Panc1 (cell line): ENCODE measurements around the gene NHEJ1. TPM values are rescaled to one million over a fixed set of nuclear protein-coding genes. Genes with fewer than 3 reads are reported as not detected.

Experiments
- ATAC-seq: fragments of 200-7000 bp; cut with Tn5 transposase; 2 replicates; pipeline ENCODE4 v1.9.1; 2020; ENCODE audit warnings: mild to moderate bottlenecking, moderate library complexity
- BruUV-seq: library from RNA; stranded (reverse); fragments of 400-500 nt; replicated peaks from 2 replicates; lab custom pipeline; 2021; lab: Mats Ljungman, UMichigan
- CTCF ChIA-PET: fragments of 300-600 bp; sonication (Branson Sonifier 250); formaldehyde crosslinking; loops from one replicate; lab custom pipeline; 2022; ENCODE audit warnings: antibody characterized with exemption; lab: Charles Lee
- POLR2A ChIA-PET: fragments of 300-600 bp; sonication (Branson Sonifier 250); formaldehyde crosslinking; loops from one replicate; lab custom pipeline; 2022; ENCODE audit warnings: antibody characterized with exemption; lab: Charles Lee
- DNase-seq: peaks from one replicate; pipeline ENCODE4 v3.0.0-alpha.2; 2010; ENCODE audit warnings: low read depth, low spot score
- H3K27ac ChIP-seq: 2 replicates; pipeline ENCODE4 v1.5.1; 2011; ENCODE audit warnings: mild to moderate bottlenecking, low read length, inconsistent platforms
- H3K27me3 ChIP-seq: fragments of 200-500 bp; sonication (Bioruptor generic); 2 replicates; pipeline ENCODE4 v1.6.0; 2014; ENCODE audit warnings: low read length, inconsistent platforms; ENCODE audit not compliant: control insufficient read depth, insufficient read depth
- H3K36me3 ChIP-seq: fragments of 200-500 bp; sonication (Bioruptor generic); 2 replicates; pipeline ENCODE4 v1.5.1; 2014; ENCODE audit warnings: inconsistent platforms, mild to moderate bottlenecking, low read length, moderate library complexity; ENCODE audit not compliant: control insufficient read depth, insufficient read depth
- H3K4me1 ChIP-seq: 2 replicates; pipeline ENCODE4 v1.5.1; 2011; ENCODE audit warnings: inconsistent platforms, mild to moderate bottlenecking, low read length, moderate library complexity; ENCODE audit not compliant: control insufficient read depth, insufficient read depth
- H3K4me3 ChIP-seq, 2 experiments: 2 replicates each; pipeline ENCODE4 v1.5.1; 2011 to 2012; ENCODE audit warnings: low read depth in 2 of 2, low read length in 2 of 2, mild to moderate bottlenecking in 2 of 2, inconsistent platforms in 1 of 2, moderate library complexity in 1 of 2
- H3K9me3 ChIP-seq: fragments of 200-500 bp; sonication (Bioruptor generic); 2 replicates; pipeline ENCODE4 v1.5.1; 2014; ENCODE audit warnings: low read depth, mild to moderate bottlenecking, inconsistent platforms, low read length, moderate library complexity; ENCODE audit not compliant: control insufficient read depth, insufficient read depth
- CTCF ChIP-seq: fragments of 450-650 bp; IDR thresholded peaks from 2 replicates; pipeline ENCODE4 v1.5.1; 2017; ENCODE audit warnings: mild to moderate bottlenecking
- POLR2AphosphoS5 ChIP-seq: IDR thresholded peaks from 2 replicates; pipeline ENCODE4 v1.6.1; 2012; ENCODE audit warnings: mild to moderate bottlenecking, low read depth, low read length, moderate library complexity
- SIN3A ChIP-seq: IDR thresholded peaks from 2 replicates; pipeline ENCODE4 v1.6.1; 2012; ENCODE audit warnings: low read depth, mild to moderate bottlenecking, low read length, moderate library complexity, borderline replicate concordance; ENCODE audit not compliant: insufficient read depth
- TCF7L2 ChIP-seq: IDR thresholded peaks from 2 replicates; pipeline ENCODE4 v1.6.1; 2011; ENCODE audit warnings: mild to moderate bottlenecking, low read depth, low read length, inconsistent platforms
- in situ Hi-C: cut with HindIII; loops from 2 replicates; pipeline ENCODE4 v1.10.0; 2016; ENCODE audit warnings: low sequenced_read_pairs, low pct_unique_long_range_greater_than_20kb
- intact Hi-C: fragments of 100-400 bp; cut with micrococcal nuclease; formaldehyde crosslinking; loops from one replicate; pipeline ENCODE4 v1.10.0; 2022; ENCODE audit not compliant: unreplicated experiment
- total RNA-seq: library from RNA; stranded (reverse); gene quantifications from one replicate; pipeline ENCODE4 v1.2.1, GENCODE V29; 2021; ENCODE audit not compliant: unreplicated experiment
- TF ChIP-seq, protein P1 (sequence below), 2 experiments: IDR thresholded peaks; 2 replicates each; pipeline ENCODE4 v1.6.1; 2011 to 2012; ENCODE audit warnings: low read depth in 2 of 2, control low read depth in 1 of 2, low read length in 1 of 2, mild to moderate bottlenecking in 1 of 2, moderate library complexity in 1 of 2; ENCODE audit not compliant: insufficient read depth in 1 of 2

NHEJ1 gene
- total RNA-seq, 1 experiment from 2014 or later: 18.2 TPM

- no peak within 1 kb of the TSS for H3K4me3 ChIP-seq
- H3K36me3 ChIP-seq: no peaks in the 10 kb centered on the region; the same call in 1 of the 2 replicates
- H3K27ac ChIP-seq: no peak within 1 kb of the TSS
- BruUV-seq: no TSS peak
- in situ Hi-C loops (no loop called here), intact Hi-C loops (loop anchor here (10.0 kb wide), 1 partner anchor 45 kb away; the partner anchor contains the start of gene ABCB6)
- no peaks in the 10 kb centered on the region for H3K4me1 ChIP-seq
- DNase-seq: no peak
- CTCF ChIA-PET: interaction anchor here (0.6 to 0.7 kb wide), 2 partner anchors 28 to 254 kb away, joined by 4 to 9 read pairs; no protein-coding TSS in a partner anchor
- no peak for TF ChIP-seq CTCF
- TF ChIP-seq TCF7L2: no peak
- TF ChIP-seq POLR2AphosphoS5: no peak
- no peak for TF ChIP-seq SIN3A
- TF ChIP-seq, protein P1, sequence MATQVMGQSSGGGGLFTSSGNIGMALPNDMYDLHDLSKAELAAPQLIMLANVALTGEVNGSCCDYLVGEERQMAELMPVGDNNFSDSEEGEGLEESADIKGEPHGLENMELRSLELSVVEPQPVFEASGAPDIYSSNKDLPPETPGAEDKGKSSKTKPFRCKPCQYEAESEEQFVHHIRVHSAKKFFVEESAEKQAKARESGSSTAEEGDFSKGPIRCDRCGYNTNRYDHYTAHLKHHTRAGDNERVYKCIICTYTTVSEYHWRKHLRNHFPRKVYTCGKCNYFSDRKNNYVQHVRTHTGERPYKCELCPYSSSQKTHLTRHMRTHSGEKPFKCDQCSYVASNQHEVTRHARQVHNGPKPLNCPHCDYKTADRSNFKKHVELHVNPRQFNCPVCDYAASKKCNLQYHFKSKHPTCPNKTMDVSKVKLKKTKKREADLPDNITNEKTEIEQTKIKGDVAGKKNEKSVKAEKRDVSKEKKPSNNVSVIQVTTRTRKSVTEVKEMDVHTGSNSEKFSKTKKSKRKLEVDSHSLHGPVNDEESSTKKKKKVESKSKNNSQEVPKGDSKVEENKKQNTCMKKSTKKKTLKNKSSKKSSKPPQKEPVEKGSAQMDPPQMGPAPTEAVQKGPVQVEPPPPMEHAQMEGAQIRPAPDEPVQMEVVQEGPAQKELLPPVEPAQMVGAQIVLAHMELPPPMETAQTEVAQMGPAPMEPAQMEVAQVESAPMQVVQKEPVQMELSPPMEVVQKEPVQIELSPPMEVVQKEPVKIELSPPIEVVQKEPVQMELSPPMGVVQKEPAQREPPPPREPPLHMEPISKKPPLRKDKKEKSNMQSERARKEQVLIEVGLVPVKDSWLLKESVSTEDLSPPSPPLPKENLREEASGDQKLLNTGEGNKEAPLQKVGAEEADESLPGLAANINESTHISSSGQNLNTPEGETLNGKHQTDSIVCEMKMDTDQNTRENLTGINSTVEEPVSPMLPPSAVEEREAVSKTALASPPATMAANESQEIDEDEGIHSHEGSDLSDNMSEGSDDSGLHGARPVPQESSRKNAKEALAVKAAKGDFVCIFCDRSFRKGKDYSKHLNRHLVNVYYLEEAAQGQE (IDR thresholded peaks at IDR 0.05; ENCODE audit: insufficient read depth in 1 of 2, low read depth in 2 of 2, low read length in 1 of 2): no peak
- no peaks in the 10 kb centered on the region for H3K9me3 ChIP-seq
- H3K27me3 ChIP-seq: no peaks in the 10 kb centered on the region
- POLR2A ChIA-PET: interaction anchor here (0.5 to 0.7 kb wide), 3 partner anchors 31 to 503 kb away, joined by 3 to 5 read pairs (median 3); no protein-coding TSS in a partner anchor
- no peak for ATAC-seq
Measured at GRCh38 chr2:219169930-219170654, 9.5 kb upstream of the NHEJ1 start, which contains the start of gene SLC23A3. Gene SLC23A3, minus strand, starts transcription at chr2:219170029. Its CDS starts 45 bp downstream, at chr2:219169984.

DNA sequence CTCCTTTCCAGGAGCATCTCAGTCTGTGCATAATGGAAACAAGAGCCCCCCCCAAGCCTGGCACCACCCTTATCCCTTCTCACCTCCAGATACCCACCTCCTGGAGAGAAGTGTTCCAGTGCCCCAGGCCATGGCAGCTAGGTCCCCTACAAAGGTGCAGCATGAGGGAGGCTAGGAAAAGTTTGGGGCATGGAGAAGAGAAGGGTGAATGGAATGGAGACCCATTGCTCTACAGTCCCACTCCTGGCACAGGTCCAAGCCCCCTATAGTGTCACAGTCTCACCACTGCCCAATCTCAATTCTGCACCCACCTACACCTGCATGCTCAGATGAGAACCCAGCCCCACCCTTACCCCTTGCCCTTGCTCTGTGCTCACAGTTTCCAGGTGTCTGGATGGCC lies 8.3 kb upstream of the NHEJ1 start:
- TF ChIP-seq, protein P1 (IDR thresholded peaks at IDR 0.05; ENCODE audit: insufficient read depth in 1 of 2, low read depth in 2 of 2, low read length in 1 of 2): no peak
- TF ChIP-seq TCF7L2 (no peak), CTCF (no peak), SIN3A (no peak), POLR2AphosphoS5 (no peak)
- intact Hi-C loops (loop anchor here (10.0 kb wide), 1 partner anchor 46 kb away; the partner anchor contains the start of gene ABCB6), in situ Hi-C loops (no loop called here)
- Histone ChIP-seq H3K9me3 (no peaks in the 10 kb centered on the region), H3K4me3 (no peak overlapping the region), H3K36me3 (no peaks in the 10 kb centered on the region; the same call in 1 of the 2 replicates), H3K4me1 (no peaks in the 10 kb centered on the region), H3K27ac (no peak overlapping the region), H3K27me3 (no peaks in the 10 kb centered on the region)
- ATAC-seq: no peak
- no TSS peak for BruUV-seq
- POLR2A ChIA-PET: no interaction called here
- CTCF ChIA-PET: no interaction called here
- DNase-seq: no peak
